HepG2 (cell line): ENCODE measurements around the gene KRI1. TPM values are rescaled to one million over a fixed set of nuclear protein-coding genes. Genes with fewer than 3 reads are reported as not detected.

ENCODE experiments used
- AKAP8 ChIP-seq: sonication (generic); formaldehyde crosslinking; IDR thresholded peaks from 2 replicates; pipeline ENCODE4 v1.5.1; 2020; ENCODE audit warnings: mild to moderate bottlenecking, missing genetic modification reagents
- KIAA2018 ChIP-seq: sonication (generic); formaldehyde crosslinking; IDR thresholded peaks from 2 replicates; pipeline ENCODE4 v1.5.0; 2020; ENCODE audit warnings: mild to moderate bottlenecking, missing genetic modification reagents, borderline replicate concordance
- NFKBIZ ChIP-seq: IDR thresholded peaks from 2 replicates; pipeline ENCODE4 v1.6.1; 2018; ENCODE audit warnings: missing genetic modification reagents, missing compliant biosample characterization
- ZNF263 ChIP-seq: sonication (generic); formaldehyde crosslinking; IDR thresholded peaks from 2 replicates; pipeline ENCODE4 v1.4.0; 2020; ENCODE audit warnings: missing genetic modification reagents
- ZNF354B ChIP-seq: sonication (generic); formaldehyde crosslinking; IDR thresholded peaks from 2 replicates; pipeline ENCODE4 v1.8.0; 2022; ENCODE audit warnings: mild to moderate bottlenecking, missing genetic modification reagents
- ZNF564 ChIP-seq: sonication (generic); formaldehyde crosslinking; IDR thresholded peaks from 2 replicates; pipeline ENCODE4 v1.8.1; 2023; ENCODE audit warnings: mild to moderate bottlenecking, missing genetic modification reagents
- ZNF670 ChIP-seq: sonication (generic); formaldehyde crosslinking; IDR thresholded peaks from 2 replicates; pipeline ENCODE4 v1.8.0; 2022; ENCODE audit warnings: mild to moderate bottlenecking, missing genetic modification reagents, borderline replicate concordance
- ZNF710 ChIP-seq: sonication (generic); formaldehyde crosslinking; IDR thresholded peaks from 2 replicates; pipeline ENCODE4 v1.5.0; 2020; ENCODE audit warnings: mild to moderate bottlenecking, missing genetic modification reagents, borderline replicate concordance
- ZUFSP ChIP-seq: sonication (generic); formaldehyde crosslinking; IDR thresholded peaks from 2 replicates; pipeline ENCODE4 v1.9.0; 2021; ENCODE audit warnings: missing genetic modification reagents, mild to moderate bottlenecking, borderline replicate concordance
- polyA plus RNA-seq, 8 experiments: library from polyadenylated mRNA; depleted of rRNA in 3 of 8; stranded (reverse) in 7 of 8; unstranded in 1 of 8; fragments of >200 nt; fragmentation: Illumina TruSeq in 4 of 8; extraction: Trizol in 4 of 8; gene quantifications; 2 replicates each; pipeline versions ENCODE4 v1.2.1 to v1.2.3, GENCODE V29; 2011 to 2016; ENCODE audit warnings: low read depth in 4 of 8, missing spikeins in 1 of 8, mixed read lengths in 1 of 8; ENCODE audit not compliant: insufficient read depth in 1 of 8
- total RNA-seq, 5 experiments: library from RNA; depleted of rRNA; stranded (reverse); fragments of >200 nt; fragmentation: Illumina TruSeq; extraction: Trizol; gene quantifications; 2 replicates each; pipeline ENCODE4 v1.2.3, GENCODE V29; 2016; ENCODE audit warnings: low read depth in 1 of 5
- TF ChIP-seq, protein P1 (sequence below): sonication (generic); formaldehyde crosslinking; IDR thresholded peaks from 2 replicates; pipeline ENCODE4 v1.4.0; 2020; ENCODE audit warnings: missing genetic modification reagents, borderline replicate concordance

The KRI1 gene
- total and polyA plus RNA-seq, 2 of the 13 experiments (the other 11 are each of a cell fraction or from before 2014, with no cell fraction given), result 9.1 to 11.7 TPM

DNA sequence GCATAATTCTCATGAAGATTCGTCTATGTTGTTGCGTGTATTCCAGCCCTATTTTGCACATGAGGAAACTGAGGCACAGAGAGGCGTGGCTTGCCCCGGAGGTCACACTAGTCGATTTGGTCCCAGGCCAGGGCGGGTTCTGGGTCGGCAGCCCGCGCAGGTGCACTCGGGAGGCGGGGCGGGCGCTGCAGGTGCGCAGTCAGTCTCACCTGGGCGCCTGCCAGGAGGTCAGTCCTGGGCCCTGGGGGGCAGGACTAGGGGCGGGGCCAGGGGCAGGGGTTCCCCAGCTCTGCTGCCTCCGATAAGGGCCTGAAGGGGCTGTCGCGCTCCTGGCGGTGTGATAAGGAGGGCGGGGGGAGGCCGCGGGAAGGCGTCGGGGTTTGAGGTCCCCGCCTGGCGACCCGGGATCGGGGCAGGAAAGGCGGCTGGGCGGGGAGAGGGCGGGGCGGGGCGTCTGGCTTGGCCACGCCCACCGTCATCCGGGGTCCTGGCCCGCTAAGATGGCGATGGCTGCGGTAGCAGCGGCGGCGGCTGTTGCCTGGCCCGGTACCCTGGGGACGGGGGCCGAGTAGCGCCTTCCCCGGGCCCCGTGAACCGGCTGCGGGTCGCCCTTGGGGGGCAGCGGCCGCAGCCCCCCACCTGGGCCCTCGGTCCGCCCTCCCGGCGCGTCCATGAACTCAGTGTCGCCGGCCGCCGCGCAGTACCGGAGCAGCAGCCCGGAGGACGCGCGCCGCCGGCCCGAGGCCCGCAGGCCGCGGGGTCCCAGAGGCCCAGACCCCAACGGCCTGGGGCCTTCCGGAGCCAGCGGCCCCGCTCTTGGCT, 22.2 kb downstream of the KRI1 start, which contains the start of gene ATG4D (continued):
- no peak for TF ChIP-seq KIAA2018 (CRISPR knock-in tag)
- no peak for TF ChIP-seq ZUFSP (CRISPR knock-in tag)
- TF ChIP-seq ZNF564 (CRISPR knock-in tag), result no peak; the same call in 1 of the 2 replicates
- TF ChIP-seq, protein P1, sequence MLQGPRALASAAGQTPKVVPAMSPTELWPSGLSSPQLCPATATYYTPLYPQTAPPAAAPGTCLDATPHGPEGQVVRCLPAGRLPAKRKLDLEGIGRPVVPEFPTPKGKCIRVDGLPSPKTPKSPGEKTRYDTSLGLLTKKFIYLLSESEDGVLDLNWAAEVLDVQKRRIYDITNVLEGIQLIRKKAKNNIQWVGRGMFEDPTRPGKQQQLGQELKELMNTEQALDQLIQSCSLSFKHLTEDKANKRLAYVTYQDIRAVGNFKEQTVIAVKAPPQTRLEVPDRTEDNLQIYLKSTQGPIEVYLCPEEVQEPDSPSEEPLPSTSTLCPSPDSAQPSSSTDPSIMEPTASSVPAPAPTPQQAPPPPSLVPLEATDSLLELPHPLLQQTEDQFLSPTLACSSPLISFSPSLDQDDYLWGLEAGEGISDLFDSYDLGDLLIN (CRISPR knock-in tag), result no peak
- no peak for TF ChIP-seq ZNF263
- TF ChIP-seq ZNF710 (CRISPR knock-in tag), result no peak
- TF ChIP-seq ZNF670, result no peak
- no peak for TF ChIP-seq ZNF354B (CRISPR knock-in tag)
- 0 out of 2 replicates have a peak, but pooled peaks have one; percentile 6 for TF ChIP-seq AKAP8 (CRISPR knock-in tag)
- TF ChIP-seq NFKBIZ (CRISPR knock-in tag), result no peak
